GM10847 (cell line): ENCODE measurements around the gene KRT33B.
"Not testable (repeated sequence)": the region's sequence is repeated elsewhere in the genome, so short reads cannot be mapped to it uniquely, and the experiment has no call there.

Source experiments
- POLR2A ChIP-seq: IDR thresholded peaks from 2 replicates; pipeline ENCODE4 v1.6.1; 2011; ENCODE audit not compliant: insufficient read length; ENCODE audit errors: extremely low read depth

The KRT33B gene

GRCh38 chr17:41396340-41396739 lies 26.7 kb upstream of the KRT33B start:
- no peak for TF ChIP-seq POLR2A

DNA sequence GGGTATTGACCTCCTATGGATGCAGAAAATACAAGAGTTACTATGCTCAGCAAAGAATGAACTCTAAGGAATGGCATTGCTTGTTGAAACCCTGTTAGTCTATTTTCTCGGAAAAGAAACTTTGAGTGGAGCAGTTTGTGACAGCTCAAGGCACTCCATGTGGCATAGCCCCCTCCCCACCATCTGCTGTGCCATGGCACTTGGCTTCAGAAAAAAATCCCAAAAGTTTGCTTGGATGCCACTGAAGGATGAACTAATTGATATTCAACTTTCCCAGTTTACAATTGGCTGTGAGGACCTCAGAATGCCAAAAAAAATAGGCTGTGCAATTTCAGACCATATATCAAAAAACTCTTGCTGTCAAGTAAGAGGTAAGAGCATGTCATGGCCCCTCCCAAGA lies 26.0 kb upstream of the KRT33B start:
- TF ChIP-seq POLR2A, result no peak

DNA sequence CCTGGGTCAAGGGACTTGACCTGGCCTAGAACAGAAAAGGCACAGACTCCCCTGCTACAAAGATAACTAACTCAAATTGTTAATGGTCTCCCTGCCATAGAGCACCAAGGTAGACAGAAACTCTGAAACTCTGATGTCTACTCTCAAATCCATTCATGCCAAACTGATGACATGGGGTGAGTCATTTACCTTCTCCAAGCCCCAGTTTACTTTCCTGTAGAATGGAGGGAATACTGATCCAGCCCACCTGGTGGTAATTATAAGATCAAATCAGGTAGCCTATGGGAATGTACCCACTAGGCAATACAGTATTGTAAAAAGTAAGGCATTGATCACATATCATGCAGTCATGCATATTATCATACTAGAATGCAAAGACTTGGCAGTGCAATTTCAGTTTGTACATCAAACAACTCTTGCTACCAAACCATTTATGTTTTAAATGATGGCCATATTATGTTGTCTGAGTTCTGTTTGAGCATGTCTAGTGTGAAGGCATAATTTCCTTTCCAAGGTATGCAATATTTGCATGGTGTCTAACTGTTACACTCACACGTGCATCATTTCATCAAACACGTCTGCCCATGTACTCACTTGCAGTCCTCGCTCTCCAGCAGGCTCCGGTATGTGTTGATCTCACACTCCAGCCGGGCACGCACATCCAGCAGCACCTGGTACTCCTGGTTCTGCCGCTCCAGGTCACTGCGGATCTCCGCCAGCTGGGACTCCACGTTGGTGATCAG lies 24.8 kb upstream of the KRT33B start:
- no peak for TF ChIP-seq POLR2A

DNA sequence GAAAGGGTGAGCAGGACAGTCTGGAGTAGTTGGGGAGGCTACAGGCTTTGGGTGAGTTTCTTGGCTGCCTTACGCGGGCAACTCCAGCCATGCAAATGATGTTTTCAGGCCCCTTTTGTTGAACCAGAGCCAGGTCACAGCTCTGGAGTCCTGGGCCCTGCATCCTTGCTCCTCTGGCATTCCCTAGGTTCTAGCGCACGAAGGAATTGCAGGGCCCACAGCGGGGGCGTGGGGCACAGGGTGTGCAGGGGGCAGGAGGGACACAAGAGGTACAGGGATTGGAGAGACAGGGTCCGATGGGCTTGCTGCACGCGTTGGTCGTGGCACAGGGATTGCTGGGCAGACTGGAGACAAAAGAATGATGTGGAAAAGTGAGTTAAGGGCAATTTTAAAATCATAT lies 24.2 kb upstream of the KRT33B start:
- TF ChIP-seq POLR2A, result no peak

GRCh38 chr17:41393294-41393693 lies 23.7 kb upstream of the KRT33B start:
- TF ChIP-seq POLR2A, result no peak

DNA sequence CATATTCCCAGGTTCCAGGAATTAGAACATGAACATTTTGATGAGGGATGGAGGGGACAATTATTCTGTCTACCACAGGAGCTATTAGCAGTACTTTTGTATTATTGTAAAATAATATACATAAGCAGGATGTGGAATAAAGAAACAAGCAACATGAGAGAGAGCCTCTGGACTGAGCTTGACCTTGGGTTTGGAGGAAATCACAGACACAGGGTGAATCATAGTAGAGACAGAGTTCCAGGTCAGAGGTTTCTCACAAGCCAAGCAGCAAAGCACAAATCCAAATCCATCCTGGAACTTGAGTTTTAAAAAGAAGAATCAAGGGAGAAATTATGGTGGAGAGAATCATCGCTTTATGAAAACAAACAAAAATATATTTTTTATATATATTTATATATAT lies 22.7 kb upstream of the KRT33B start:
- no peak for TF ChIP-seq POLR2A

DNA sequence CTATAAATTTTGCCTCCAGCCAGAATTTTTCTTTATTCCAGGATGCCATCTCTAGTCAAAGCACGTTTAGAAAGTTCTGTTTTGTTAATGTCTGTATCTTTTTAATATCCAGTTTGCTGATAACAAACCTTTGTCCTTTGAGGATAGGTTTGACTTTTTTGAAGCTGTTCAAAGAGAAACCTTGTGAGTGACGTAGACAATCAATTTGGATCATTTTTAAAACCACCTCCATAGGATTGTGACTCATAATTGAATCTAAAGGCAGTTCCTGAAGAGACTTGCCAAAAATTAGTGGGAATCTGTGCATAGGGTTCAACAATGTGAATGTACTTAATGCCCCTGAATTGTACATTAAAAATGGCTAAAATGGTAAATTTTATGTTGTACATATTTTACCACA lies 21.9 kb upstream of the KRT33B start:
- TF ChIP-seq POLR2A, result no peak

DNA sequence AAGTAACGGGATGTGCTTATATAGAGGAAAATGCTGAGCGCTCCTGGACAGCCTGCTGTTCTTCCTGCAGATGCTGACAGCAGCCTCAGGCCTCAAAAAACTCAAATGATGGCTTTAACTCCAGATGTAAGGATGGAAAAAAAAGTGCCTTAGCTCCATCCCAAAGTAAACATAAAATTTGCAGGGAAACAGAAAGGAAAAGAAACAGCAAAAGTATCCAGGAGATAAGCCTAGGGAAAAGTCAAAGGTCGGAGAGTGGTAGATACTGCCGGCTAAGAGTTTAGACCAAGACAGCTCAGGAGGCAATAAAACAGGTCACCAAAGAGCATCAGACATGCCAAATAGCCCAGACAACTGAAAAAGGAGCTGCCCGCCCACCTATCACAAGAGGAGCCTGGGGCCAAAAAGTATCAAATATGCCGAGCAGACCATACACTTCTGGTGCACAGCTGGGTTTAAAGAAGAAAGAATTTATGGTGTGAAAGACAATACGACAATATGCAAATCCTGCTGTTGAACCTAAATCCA lies 20.9 kb upstream of the KRT33B start:
- no peak for TF ChIP-seq POLR2A

DNA sequence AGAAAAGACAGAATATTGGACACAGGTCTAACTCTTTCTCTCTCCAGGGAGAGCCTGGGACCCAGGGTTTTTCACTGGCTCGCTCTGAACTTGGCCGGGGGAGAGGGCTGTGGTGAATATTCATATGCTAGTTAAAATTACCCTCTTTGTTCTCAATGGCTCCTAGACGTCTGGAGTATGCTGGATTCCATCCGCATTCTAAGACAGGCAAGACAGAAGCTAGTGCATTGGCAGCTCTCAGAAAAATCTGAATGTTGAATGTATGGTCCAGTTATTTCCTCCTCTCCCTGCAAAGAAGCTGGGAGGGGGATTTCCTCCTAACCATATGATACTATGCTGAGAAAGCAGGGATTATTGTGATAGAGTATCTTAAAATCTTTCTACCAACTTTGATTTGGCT lies 18.1 kb upstream of the KRT33B start:
- no peak for TF ChIP-seq POLR2A

GRCh38 chr17:41386227-41386626 lies 16.6 kb upstream of the KRT33B start:
- no peak for TF ChIP-seq POLR2A

GRCh38 chr17:41383690-41384089 lies 14.1 kb upstream of the KRT33B start:
- TF ChIP-seq POLR2A, result no peak

- TF ChIP-seq POLR2A, result no peak
Measured at GRCh38 chr17:41382394-41382793, 12.8 kb upstream of the KRT33B start.

- not testable (repeated sequence) for TF ChIP-seq POLR2A
Measured at GRCh38 chr17:41381943-41382342, 12.3 kb upstream of the KRT33B start, which contains the start of gene KRT34. Gene KRT34, minus strand, starts transcription at chr17:41382306. Its CDS starts 60 bp downstream, at chr17:41382246.

DNA sequence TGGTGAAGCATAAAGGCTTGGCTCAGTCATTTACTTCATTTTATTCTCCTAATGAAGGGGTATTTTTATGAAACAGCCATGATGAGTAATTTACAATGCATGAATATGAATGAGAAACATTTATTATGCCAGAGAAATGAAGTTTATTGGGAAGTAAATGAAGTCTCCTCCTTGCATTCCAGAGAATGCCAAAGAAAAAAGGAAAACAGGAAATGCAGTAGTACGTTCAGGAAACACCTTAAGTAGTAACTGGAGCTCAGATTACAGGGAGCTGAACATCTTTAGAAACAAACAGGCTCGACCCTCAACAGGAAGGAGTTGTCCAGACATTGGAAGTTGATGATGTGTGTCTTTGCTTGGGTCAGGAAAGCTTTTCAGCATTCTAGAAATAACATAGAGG lies 7.9 kb upstream of the KRT33B start:
- TF ChIP-seq POLR2A, result no peak

GRCh38 chr17:41369023-41369422 lies 590 bp downstream of the KRT33B start:
- no peak for TF ChIP-seq POLR2A

DNA sequence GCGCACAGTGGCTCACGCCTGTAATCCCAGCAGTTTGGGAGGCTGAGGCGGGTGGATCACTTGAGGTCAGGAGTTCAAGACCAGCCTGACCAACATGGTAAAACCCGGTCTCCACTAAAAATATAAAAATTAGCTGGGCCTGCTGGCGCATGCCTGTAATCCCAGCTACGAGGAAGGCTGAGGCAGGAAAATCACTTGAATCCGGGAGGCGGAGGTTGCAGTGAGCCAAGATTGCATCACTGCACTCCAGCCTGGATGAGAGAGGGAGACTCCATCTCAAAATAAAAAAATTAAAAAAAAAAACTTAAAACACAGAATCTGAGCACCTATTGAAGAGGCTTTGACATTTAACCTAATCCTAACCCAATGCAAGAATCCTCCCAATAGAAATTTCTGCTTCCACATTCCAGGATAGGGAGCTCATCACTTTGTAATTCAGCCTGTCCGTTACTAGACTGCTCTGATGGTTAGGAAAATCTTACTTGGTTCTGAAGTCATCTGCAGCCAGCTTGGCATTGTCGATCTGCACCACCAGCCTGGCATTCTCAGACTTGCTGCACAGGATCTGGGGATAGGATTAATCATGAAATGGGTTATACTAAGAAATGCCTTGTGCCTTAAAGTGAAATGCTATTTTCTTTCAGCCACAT lies 2.1 kb downstream of the KRT33B start:
- TF ChIP-seq POLR2A, result no peak
